Chondrocyte (in vitro differentiated cells): ENCODE results near the gene TJP3. TPM values are rescaled to one million over a fixed set of nuclear protein-coding genes. Genes with fewer than 3 reads are reported as not detected.

Experiments
- DNase-seq: peaks from one replicate; pipeline ENCODE4 v3.0.0; 2021; ENCODE audit warnings: mixed read lengths, low spot score
- H3K27ac Mint-ChIP-seq: one replicate; pipeline ENCODE4 v1.8.0; 2021; ENCODE audit warnings: mild to moderate bottlenecking, moderate library complexity, mixed read lengths; ENCODE audit not compliant: unreplicated experiment
- H3K27me3 Mint-ChIP-seq: 2 replicates; pipeline ENCODE4 v1.8.0; 2021; ENCODE audit warnings: low read depth, mixed read lengths
- H3K36me3 Mint-ChIP-seq: 2 replicates; pipeline ENCODE4 v1.8.0; 2021; ENCODE audit warnings: low read depth, mixed read lengths
- H3K4me1 Mint-ChIP-seq: 2 replicates; pipeline ENCODE4 v1.8.0; 2021; ENCODE audit warnings: low read depth, mild to moderate bottlenecking, mixed read lengths
- H3K4me3 Mint-ChIP-seq: one replicate; pipeline ENCODE4 v1.8.0; 2021; ENCODE audit warnings: mild to moderate bottlenecking, moderate library complexity, mixed read lengths; ENCODE audit not compliant: unreplicated experiment
- H3K9me3 Mint-ChIP-seq: 2 replicates; pipeline ENCODE4 v1.8.0; 2021; ENCODE audit warnings: low read depth, mixed read lengths
- total RNA-seq: library from RNA; stranded (reverse); gene quantifications from 3 replicates; pipeline ENCODE4 v1.2.1, GENCODE V29; 2021
- TF ChIP-seq, protein P1 (sequence below): fragments of 200-600 bp; sonication (generic); IDR thresholded peaks from 2 replicates; pipeline ENCODE4 v1.5.0; 2021; ENCODE audit warnings: antibody characterized with exemption, mild to moderate bottlenecking, moderate library complexity

TJP3 gene
- total RNA-seq, 1 donor from 2014 or later, result not detected

DNA sequence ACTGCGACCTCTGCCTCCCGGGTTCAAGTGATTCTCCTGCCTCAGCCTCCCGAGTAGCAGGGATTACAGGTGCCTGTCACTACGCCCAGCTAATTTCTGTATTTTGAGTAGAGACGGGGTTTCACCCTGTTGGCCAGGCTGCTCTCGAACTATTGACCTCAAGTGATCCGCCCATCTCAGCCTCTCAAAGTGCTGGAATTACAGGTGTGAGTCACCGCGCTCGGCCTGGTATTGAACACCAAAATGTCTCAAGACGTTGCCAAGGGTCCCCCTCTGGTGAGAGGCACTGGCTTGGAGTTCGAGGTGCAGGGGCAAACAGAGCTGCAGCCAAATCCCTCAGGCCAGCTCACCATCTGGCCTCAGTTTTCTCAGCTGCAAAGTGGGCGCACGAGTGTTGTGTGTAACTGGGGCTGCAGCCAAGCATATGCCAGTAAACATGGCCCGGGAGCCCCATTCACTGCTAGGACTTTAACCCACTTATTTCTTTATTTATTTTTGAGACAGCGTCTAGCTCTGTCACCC, 8.0 kb downstream of the TJP3 start:
- Mint-ChIP-seq H3K9me3 (no peaks in the 10 kb centered on the region), H3K4me1 (peaks cover 7% of the 10 kb centered on the region), H3K27me3 (peaks cover 3% of the 10 kb centered on the region), H3K36me3 (no peaks in the 10 kb centered on the region), H3K27ac (no peak overlapping the region), H3K4me3 (no peak overlapping the region)
- TF ChIP-seq, protein P1, sequence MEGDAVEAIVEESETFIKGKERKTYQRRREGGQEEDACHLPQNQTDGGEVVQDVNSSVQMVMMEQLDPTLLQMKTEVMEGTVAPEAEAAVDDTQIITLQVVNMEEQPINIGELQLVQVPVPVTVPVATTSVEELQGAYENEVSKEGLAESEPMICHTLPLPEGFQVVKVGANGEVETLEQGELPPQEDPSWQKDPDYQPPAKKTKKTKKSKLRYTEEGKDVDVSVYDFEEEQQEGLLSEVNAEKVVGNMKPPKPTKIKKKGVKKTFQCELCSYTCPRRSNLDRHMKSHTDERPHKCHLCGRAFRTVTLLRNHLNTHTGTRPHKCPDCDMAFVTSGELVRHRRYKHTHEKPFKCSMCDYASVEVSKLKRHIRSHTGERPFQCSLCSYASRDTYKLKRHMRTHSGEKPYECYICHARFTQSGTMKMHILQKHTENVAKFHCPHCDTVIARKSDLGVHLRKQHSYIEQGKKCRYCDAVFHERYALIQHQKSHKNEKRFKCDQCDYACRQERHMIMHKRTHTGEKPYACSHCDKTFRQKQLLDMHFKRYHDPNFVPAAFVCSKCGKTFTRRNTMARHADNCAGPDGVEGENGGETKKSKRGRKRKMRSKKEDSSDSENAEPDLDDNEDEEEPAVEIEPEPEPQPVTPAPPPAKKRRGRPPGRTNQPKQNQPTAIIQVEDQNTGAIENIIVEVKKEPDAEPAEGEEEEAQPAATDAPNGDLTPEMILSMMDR, result no peak
- DNase-seq, result no peak

DNA sequence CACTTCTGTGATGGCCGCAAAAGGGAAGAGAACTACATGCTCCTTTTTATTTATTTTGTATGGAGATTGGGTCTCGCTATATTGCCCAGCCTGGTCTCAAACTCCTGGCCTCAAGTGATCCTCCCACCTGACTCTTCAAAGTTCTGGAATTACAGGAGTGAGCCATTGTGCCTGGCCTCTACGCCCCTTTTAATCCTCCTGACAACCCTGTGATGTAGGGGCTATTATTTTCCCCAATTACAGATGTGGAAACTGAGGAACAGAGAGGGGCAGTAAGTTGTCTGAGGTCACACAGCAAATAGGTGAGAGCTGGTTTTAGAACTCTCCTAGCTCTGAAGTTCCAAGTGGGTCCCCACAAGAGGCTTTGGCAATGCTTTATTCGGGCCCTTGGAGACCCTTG, 11.7 kb downstream of the TJP3 start:
- Mint-ChIP-seq H3K9me3 (no peaks in the 10 kb centered on the region), H3K4me3 (no peak overlapping the region), H3K36me3 (no peaks in the 10 kb centered on the region), H3K4me1 (peaks cover 11% of the 10 kb centered on the region), H3K27me3 (peaks cover 11% of the 10 kb centered on the region), H3K27ac (no peak overlapping the region)
- DNase-seq, result no peak
- TF ChIP-seq, protein P1, result no peak

GRCh38 chr19:3720349-3720917, 12.2 kb downstream of the TJP3 start:
- H3K36me3 Mint-ChIP-seq, result no peaks in the 10 kb centered on the region
- TF ChIP-seq, protein P1, result no peak
- no peaks in the 10 kb centered on the region for H3K9me3 Mint-ChIP-seq
- H3K27me3 Mint-ChIP-seq, result peaks cover 11% of the 10 kb centered on the region
- DNase-seq, result no peak
- no peak overlapping the region for H3K4me3 Mint-ChIP-seq
- no peak overlapping the region for H3K27ac Mint-ChIP-seq
- peaks cover 11% of the 10 kb centered on the region for H3K4me1 Mint-ChIP-seq

DNA sequence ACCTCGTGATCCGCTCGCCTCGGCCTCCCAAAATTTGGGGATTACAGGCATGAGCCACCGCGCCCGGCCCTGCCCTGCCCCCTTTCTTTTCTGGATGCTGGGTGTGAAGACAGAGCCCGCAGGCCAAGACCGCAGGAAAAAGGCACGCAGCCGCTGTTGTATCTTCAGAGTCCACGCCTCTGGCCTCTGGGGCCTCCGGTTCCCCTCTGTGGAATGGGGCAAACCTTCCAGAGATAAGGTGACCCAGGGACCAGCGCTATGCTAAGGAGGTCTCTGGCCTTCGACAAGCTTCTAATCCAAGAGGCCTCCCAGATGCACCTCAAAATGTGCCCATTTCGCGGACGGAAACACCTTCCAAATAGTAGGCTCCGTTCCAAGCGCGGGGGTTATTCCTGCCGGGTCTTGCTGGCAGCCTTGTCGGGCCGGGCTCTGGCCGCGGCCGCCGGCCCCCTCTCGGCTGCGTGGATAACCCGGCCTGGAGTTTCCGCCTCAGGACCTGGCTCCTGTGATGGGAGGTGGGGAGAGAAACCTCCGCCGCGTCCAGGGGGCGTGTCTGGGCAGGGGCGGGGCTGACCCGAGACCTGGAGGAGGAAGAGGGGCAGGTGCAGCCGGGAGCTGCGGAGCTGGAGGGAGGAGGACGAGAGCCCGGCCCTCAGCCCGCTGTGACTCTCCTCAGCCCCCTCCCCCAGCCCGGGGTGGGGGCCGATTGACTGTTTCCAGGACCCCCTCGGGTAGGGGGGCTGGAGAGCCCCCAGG, 13.1 kb downstream of the TJP3 start:
- no peak for DNase-seq
- peaks cover 11% of the 10 kb centered on the region for H3K27me3 Mint-ChIP-seq
- peaks cover 11% of the 10 kb centered on the region for H3K4me1 Mint-ChIP-seq
- H3K36me3 Mint-ChIP-seq, result no peaks in the 10 kb centered on the region
- TF ChIP-seq, protein P1, result no peak
- H3K27ac Mint-ChIP-seq, result no peak overlapping the region
- peak overlapping the region; percentile 51 for H3K4me3 Mint-ChIP-seq
- no peaks in the 10 kb centered on the region for H3K9me3 Mint-ChIP-seq

GRCh38 chr19:3721887-3722442, 13.8 kb downstream of the TJP3 start:
- Mint-ChIP-seq H3K9me3 (no peaks in the 10 kb centered on the region), H3K4me3 (no peak overlapping the region), H3K36me3 (no peaks in the 10 kb centered on the region), H3K4me1 (peaks cover 11% of the 10 kb centered on the region), H3K27me3 (peaks cover 11% of the 10 kb centered on the region), H3K27ac (no peak overlapping the region)
- DNase-seq, result no peak
- TF ChIP-seq, protein P1, result no peak
